A549 (cell line): ENCODE data around the gene PRDM1. TPM values are rescaled to one million over a fixed set of nuclear protein-coding genes. Genes with fewer than 3 reads are reported as not detected.
A peak's percentile ranks its signal among the peaks of the same experiment; 100 is the strongest.

Source experiments
- ATAC-seq, 2 experiments: fragments of 200-7000 bp in 1 of 2; fragments of >200 bp in 1 of 2; cut with Nextera tagmentation in 1 of 2; cut with Tn5 transposase in 1 of 2; 3 replicates each; pipeline versions ENCODE4 v1.8.0 to v1.9.1; 2018 to 2020; ENCODE audit warnings: mild to moderate bottlenecking in 1 of 2, moderate library complexity in 1 of 2
- CTCF ChIA-PET: fragments of 300-600 bp; sonication (Branson Sonifier 250); formaldehyde crosslinking; extraction: SDS; loops from one replicate; lab custom pipeline; 2021; ENCODE audit warnings: antibody characterized with exemption, inconsistent platforms; lab: Yijun Ruan, JAX
- POLR2A ChIA-PET: fragments of 350-600 bp; formaldehyde crosslinking; extraction: SDS; loops from one replicate; lab custom pipeline; 2021; ENCODE audit warnings: antibody characterized with exemption, inconsistent platforms; lab: Yijun Ruan, JAX
- DNase-seq, 2 experiments: peaks; one replicate each; pipeline versions ENCODE4 v3.0.0 to v3.0.0-alpha.2; 2011 to 2016; ENCODE audit warnings: low read depth in 1 of 2, low spot score in 1 of 2
- FAIRE-seq: peaks from 2 replicates; lab custom pipeline; 2011; peaks lifted over from hg19 to GRCh38; lab: Jason Lieb, UNC
- H3K27ac ChIP-seq, 2 experiments: fragments of >200 bp; sonication (Bioruptor Twin); formaldehyde crosslinking; 3 replicates each; pipeline ENCODE4 v1.5.1; 2016 to 2017
- H3K4me1 ChIP-seq: fragments of >200 bp; sonication (Bioruptor Twin); formaldehyde crosslinking; 3 replicates; pipeline ENCODE4 v1.6.1; 2016
- H3K4me2 ChIP-seq: fragments of >200 bp; sonication (Bioruptor Twin); formaldehyde crosslinking; 3 replicates; pipeline ENCODE4 v1.6.1; 2016
- H3K4me3 ChIP-seq: fragments of >200 bp; sonication (Bioruptor Twin); formaldehyde crosslinking; 3 replicates; pipeline ENCODE4 v1.5.1; 2016
- H3K9me3 ChIP-seq: fragments of >200 bp; sonication (Bioruptor Twin); formaldehyde crosslinking; 3 replicates; pipeline ENCODE4 v1.6.1; 2016
- BHLHE40 ChIP-seq: IDR thresholded peaks from 2 replicates; pipeline ENCODE4 v1.6.1; 2012; ENCODE audit warnings: low read depth, low read length, inconsistent platforms
- CEBPB ChIP-seq, 2 experiments: fragments of >200 bp in 1 of 2; sonication (Bioruptor Twin) in 1 of 2; formaldehyde crosslinking in 1 of 2; IDR thresholded peaks; 2 replicates each; pipeline ENCODE4 v1.6.1; 2012 to 2016
- CTCF ChIP-seq: fragments of >200 bp; sonication (Bioruptor Twin); formaldehyde crosslinking; IDR thresholded peaks from 3 replicates; pipeline ENCODE4 v1.5.1; 2016
- EHF ChIP-seq: fragments of 250-450 bp; sonication (Bioruptor Pico); IDR thresholded peaks from 2 replicates; pipeline ENCODE4 v1.5.0; 2020; ENCODE audit warnings: mild to moderate bottlenecking
- EHMT2 ChIP-seq: fragments of 200-600 bp; sonication (generic); IDR thresholded peaks from 2 replicates; pipeline ENCODE4 v1.6.1; 2016; ENCODE audit warnings: antibody characterized with exemption, low read depth, mild to moderate bottlenecking, moderate library complexity
- EP300 ChIP-seq, 2 experiments: fragments of >200 bp; sonication (Bioruptor Twin); formaldehyde crosslinking; IDR thresholded peaks; 2 replicates in 1 of 2; 3 replicates in 1 of 2; pipeline ENCODE4 v1.6.1; 2016 to 2017
- HDAC2 ChIP-seq: fragments of 200-600 bp; sonication (generic); IDR thresholded peaks from 2 replicates; pipeline ENCODE4 v1.6.1; 2016
- HOXB5 ChIP-seq: fragments of 250-450 bp; sonication (Bioruptor Pico); IDR thresholded peaks from 2 replicates; pipeline ENCODE4 v1.5.0; 2020; ENCODE audit warnings: mild to moderate bottlenecking, moderate library complexity
- JUN ChIP-seq, 2 experiments: fragments of >200 bp; sonication (Bioruptor Twin); formaldehyde crosslinking; IDR thresholded peaks; 2 replicates in 1 of 2; 3 replicates in 1 of 2; pipeline ENCODE4 v1.6.1; 2016 to 2017
- JUNB ChIP-seq: fragments of >200 bp; sonication (Bioruptor Twin); formaldehyde crosslinking; IDR thresholded peaks from 2 replicates; pipeline ENCODE4 v1.6.1; 2016
- MAFK ChIP-seq: fragments of 450-650 bp; IDR thresholded peaks from 2 replicates; pipeline ENCODE4 v1.6.1; 2014; ENCODE audit not compliant: partially characterized antibody
- NFE2L2 ChIP-seq: fragments of 150-350 bp; conservative IDR thresholded peaks from 2 replicates; pipeline ENCODE4 v1.6.1; 2014; ENCODE audit warnings: low read length
- NPAS2 ChIP-seq: fragments of 250-450 bp; sonication (Bioruptor Pico); IDR thresholded peaks from 2 replicates; pipeline ENCODE4 v1.8.0; 2022; ENCODE audit warnings: mild to moderate bottlenecking, moderate library complexity, borderline replicate concordance
- NR3C1 ChIP-seq: fragments of >200 bp; sonication (Bioruptor Twin); formaldehyde crosslinking; IDR thresholded peaks from 3 replicates; pipeline ENCODE4 v1.6.1; 2017
- RAD21 ChIP-seq, 2 experiments: fragments of >200 bp in 1 of 2; sonication (Bioruptor Twin) in 1 of 2; formaldehyde crosslinking in 1 of 2; IDR thresholded peaks in 1 of 2; conservative IDR thresholded peaks in 1 of 2; 2 replicates in 1 of 2; 3 replicates in 1 of 2; pipeline ENCODE4 v1.6.1; 2012 to 2018; ENCODE audit warnings: inconsistent platforms in 1 of 2
- RCOR1 ChIP-seq: fragments of 150-350 bp; IDR thresholded peaks from 2 replicates; pipeline ENCODE4 v1.6.1; 2014; ENCODE audit warnings: antibody characterized with exemption, low read length, low read depth
- SMC3 ChIP-seq: fragments of >200 bp; sonication (Bioruptor Twin); formaldehyde crosslinking; IDR thresholded peaks from 3 replicates; pipeline ENCODE4 v1.6.1; 2018; ENCODE audit warnings: inconsistent platforms
- TFCP2L1 ChIP-seq: fragments of 250-450 bp; sonication (Bioruptor Pico); IDR thresholded peaks from 2 replicates; pipeline ENCODE4 v1.5.0; 2021; ENCODE audit warnings: mild to moderate bottlenecking
- USF2 ChIP-seq: fragments of 450-650 bp; IDR thresholded peaks from 2 replicates; pipeline ENCODE4 v1.6.1; 2014; ENCODE audit warnings: antibody characterized with exemption
- ZSCAN20 ChIP-seq: fragments of 250-450 bp; sonication (Bioruptor Pico); IDR thresholded peaks from 2 replicates; pipeline ENCODE4 v1.8.0; 2022; ENCODE audit warnings: mild to moderate bottlenecking, moderate library complexity
- WGBS: methylation state at CpG from one replicate; pipeline ENCODE4 v1.1.6; 2017; ENCODE audit errors: missing lambda C conversion rate; 5-methylcytosine and 5-hydroxymethylcytosine counted together
- polyA plus RNA-seq, 4 experiments: library from polyadenylated mRNA; depleted of rRNA in 3 of 4; stranded (reverse); fragments of >200 nt; fragmentation: RNase III in 1 of 4; extraction: RNeasy Plus Mini Kit Qiagen cat#74134 plus additional on column Dnase treatment in 1 of 4; gene quantifications; 2 replicates in 3 of 4; 3 replicates in 1 of 4; pipeline ENCODE4 v1.2.3, GENCODE V29; 2011 to 2017
- TF ChIP-seq, protein P1 (sequence below): fragments of >200 bp; sonication (Bioruptor Twin); formaldehyde crosslinking; IDR thresholded peaks from 3 replicates; pipeline ENCODE4 v1.6.1; 2016
- TF ChIP-seq, protein P2 (sequence below): fragments of 250-450 bp; sonication (Bioruptor Pico); IDR thresholded peaks from 2 replicates; pipeline ENCODE4 v1.5.0; 2021; ENCODE audit warnings: mild to moderate bottlenecking, moderate library complexity, borderline replicate concordance
- TF ChIP-seq, protein P3 (sequence below): IDR thresholded peaks from 2 replicates; pipeline ENCODE4 v1.6.1; 2012; ENCODE audit warnings: low read depth, borderline replicate concordance
- TF ChIP-seq, protein P4 (sequence below): fragments of 200-600 bp; sonication (generic); IDR thresholded peaks from 2 replicates; pipeline ENCODE4 v1.6.1; 2016; ENCODE audit warnings: antibody characterized with exemption, mild to moderate bottlenecking, moderate library complexity

PRDM1 gene
- polyA plus RNA-seq, 2 of the 4 experiments (the other 2 are of a cell fraction), result 2.6 to 11.2 TPM

DNA sequence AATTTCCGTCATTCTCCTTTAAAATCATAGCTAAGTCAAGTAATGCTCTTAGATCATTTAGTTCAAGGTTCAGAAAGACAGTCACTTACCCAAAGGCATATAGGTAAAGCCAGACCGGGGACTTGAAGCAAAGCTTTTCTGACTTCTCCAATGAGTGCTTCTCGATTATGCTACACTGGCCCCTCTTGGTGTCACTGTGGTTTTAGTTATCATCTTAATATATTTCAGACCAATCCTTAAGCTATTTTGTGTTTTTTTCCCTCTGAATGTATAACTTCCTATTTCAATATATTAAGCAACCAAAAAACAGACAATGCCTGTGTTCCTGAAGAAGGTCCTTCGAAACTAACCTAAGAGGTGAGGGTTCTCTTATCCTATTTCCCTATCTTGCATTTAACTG lies 3.9 kb downstream of the PRDM1 start:
- ATAC-seq (no peak), FAIRE-seq (no peak), DNase-seq (no peak)
- H3K27ac ChIP-seq, result peak overlapping the region; percentile 8 to 88; a peak in 2 of 6 replicates
- H3K4me1 ChIP-seq, result peaks cover 30% of the 10 kb centered on the region
- CTCF ChIA-PET, result interaction anchor here (0.6 to 1.9 kb wide), 7 partner anchors 9 to 658 kb away, joined by 3 to 9 read pairs (median 4); no protein-coding TSS in a partner anchor
- no peaks in the 10 kb centered on the region for H3K9me3 ChIP-seq
- POLR2A ChIA-PET, result no interaction called here
- H3K4me2 ChIP-seq, result peak overlapping the region; percentile 97
- TF ChIP-seq, protein P1, sequence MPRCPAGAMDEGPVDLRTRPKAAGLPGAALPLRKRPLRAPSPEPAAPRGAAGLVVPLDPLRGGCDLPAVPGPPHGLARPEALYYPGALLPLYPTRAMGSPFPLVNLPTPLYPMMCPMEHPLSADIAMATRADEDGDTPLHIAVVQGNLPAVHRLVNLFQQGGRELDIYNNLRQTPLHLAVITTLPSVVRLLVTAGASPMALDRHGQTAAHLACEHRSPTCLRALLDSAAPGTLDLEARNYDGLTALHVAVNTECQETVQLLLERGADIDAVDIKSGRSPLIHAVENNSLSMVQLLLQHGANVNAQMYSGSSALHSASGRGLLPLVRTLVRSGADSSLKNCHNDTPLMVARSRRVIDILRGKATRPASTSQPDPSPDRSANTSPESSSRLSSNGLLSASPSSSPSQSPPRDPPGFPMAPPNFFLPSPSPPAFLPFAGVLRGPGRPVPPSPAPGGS, result no peak
- TF ChIP-seq RAD21 (conservative IDR thresholded peaks at IDR 0.05 in 1 of 2, IDR thresholded peaks at IDR 0.05 in 1 of 2), result peak; percentile 25 to 35; a peak in 3 of 5 replicates
- TF ChIP-seq, protein P2, sequence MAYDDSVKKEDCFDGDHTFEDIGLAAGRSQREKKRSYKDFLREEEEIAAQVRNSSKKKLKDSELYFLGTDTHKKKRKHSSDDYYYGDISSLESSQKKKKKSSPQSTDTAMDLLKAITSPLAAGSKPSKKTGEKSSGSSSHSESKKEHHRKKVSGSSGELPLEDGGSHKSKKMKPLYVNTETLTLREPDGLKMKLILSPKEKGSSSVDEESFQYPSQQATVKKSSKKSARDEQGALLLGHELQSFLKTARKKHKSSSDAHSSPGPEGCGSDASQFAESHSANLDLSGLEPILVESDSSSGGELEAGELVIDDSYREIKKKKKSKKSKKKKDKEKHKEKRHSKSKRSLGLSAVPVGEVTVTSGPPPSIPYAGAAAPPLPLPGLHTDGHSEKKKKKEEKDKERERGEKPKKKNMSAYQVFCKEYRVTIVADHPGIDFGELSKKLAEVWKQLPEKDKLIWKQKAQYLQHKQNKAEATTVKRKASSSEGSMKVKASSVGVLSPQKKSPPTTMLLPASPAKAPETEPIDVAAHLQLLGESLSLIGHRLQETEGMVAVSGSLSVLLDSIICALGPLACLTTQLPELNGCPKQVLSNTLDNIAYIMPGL, result no peak
- no peak for TF ChIP-seq NFE2L2
- TF ChIP-seq JUN (IDR thresholded peaks at IDR 0.05), result no peak
- H3K4me3 ChIP-seq, result peak overlapping the region; percentile 67; the same call in 1 of the 3 replicates
- WGBS, result 74% methylated on average over 4 of the region's 4 CpGs

- ATAC-seq, result no peak
Observed at GRCh38 chr6:106092279-106092678, 6.1 kb downstream of the PRDM1 start.

More at GRCh38 chr6:106092279-106092678, 6.1 kb downstream of the PRDM1 start:
- no peak overlapping the region for H3K27ac ChIP-seq
- H3K4me2 ChIP-seq, result no peak overlapping the region
- ChIA-PET CTCF (interaction anchor here (0.7 to 1.3 kb wide), 2 partner anchors 131 to 659 kb away, joined by 3 to 5 read pairs; no protein-coding TSS in a partner anchor), POLR2A (interaction anchor here (0.7 to 1.4 kb wide), 2 partner anchors 10 to 572 kb away, joined by 3 to 4 read pairs; no protein-coding TSS in a partner anchor)
- TF ChIP-seq NFE2L2 (no peak), EHF (CRISPR knock-in tag) (no peak), HDAC2 (no peak), ZSCAN20 (CRISPR knock-in tag) (no peak), MAFK (no peak), BHLHE40 (no peak), HOXB5 (no peak), USF2 (no peak), RCOR1 (no peak), NR3C1 (no peak), JUNB (no peak), EP300 (IDR thresholded peaks at IDR 0.05) (no peak), SMC3 (no peak), CTCF (no peak), NPAS2 (CRISPR knock-in tag) (no peak), TFCP2L1 (CRISPR knock-in tag) (no peak), EHMT2 (no peak), CEBPB (IDR thresholded peaks at IDR 0.05) (no peak)
- TF ChIP-seq, protein P3, sequence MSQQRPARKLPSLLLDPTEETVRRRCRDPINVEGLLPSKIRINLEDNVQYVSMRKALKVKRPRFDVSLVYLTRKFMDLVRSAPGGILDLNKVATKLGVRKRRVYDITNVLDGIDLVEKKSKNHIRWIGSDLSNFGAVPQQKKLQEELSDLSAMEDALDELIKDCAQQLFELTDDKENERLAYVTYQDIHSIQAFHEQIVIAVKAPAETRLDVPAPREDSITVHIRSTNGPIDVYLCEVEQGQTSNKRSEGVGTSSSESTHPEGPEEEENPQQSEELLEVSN, result no peak
- TF ChIP-seq, protein P4, sequence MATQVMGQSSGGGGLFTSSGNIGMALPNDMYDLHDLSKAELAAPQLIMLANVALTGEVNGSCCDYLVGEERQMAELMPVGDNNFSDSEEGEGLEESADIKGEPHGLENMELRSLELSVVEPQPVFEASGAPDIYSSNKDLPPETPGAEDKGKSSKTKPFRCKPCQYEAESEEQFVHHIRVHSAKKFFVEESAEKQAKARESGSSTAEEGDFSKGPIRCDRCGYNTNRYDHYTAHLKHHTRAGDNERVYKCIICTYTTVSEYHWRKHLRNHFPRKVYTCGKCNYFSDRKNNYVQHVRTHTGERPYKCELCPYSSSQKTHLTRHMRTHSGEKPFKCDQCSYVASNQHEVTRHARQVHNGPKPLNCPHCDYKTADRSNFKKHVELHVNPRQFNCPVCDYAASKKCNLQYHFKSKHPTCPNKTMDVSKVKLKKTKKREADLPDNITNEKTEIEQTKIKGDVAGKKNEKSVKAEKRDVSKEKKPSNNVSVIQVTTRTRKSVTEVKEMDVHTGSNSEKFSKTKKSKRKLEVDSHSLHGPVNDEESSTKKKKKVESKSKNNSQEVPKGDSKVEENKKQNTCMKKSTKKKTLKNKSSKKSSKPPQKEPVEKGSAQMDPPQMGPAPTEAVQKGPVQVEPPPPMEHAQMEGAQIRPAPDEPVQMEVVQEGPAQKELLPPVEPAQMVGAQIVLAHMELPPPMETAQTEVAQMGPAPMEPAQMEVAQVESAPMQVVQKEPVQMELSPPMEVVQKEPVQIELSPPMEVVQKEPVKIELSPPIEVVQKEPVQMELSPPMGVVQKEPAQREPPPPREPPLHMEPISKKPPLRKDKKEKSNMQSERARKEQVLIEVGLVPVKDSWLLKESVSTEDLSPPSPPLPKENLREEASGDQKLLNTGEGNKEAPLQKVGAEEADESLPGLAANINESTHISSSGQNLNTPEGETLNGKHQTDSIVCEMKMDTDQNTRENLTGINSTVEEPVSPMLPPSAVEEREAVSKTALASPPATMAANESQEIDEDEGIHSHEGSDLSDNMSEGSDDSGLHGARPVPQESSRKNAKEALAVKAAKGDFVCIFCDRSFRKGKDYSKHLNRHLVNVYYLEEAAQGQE, result no peak
- FAIRE-seq, result no peak
- H3K4me3 ChIP-seq, result no peak overlapping the region
- no peaks in the 10 kb centered on the region for H3K9me3 ChIP-seq
- DNase-seq, result no peak
- WGBS, result 96% methylated on average over 5 of the region's 5 CpGs
- peaks cover 33% of the 10 kb centered on the region for H3K4me1 ChIP-seq
